GM11168 (cell line): ENCODE measurements around the gene MGAT5.

ENCODE experiments used
- in situ Hi-C: fragments of 300-500 bp; cut with MboI; formaldehyde crosslinking; loops from one replicate; pipeline ENCODE4 v1.12.0; 2022; ENCODE audit warnings: low sequenced_read_pairs; ENCODE audit not compliant: unreplicated experiment

The MGAT5 gene

DNA sequence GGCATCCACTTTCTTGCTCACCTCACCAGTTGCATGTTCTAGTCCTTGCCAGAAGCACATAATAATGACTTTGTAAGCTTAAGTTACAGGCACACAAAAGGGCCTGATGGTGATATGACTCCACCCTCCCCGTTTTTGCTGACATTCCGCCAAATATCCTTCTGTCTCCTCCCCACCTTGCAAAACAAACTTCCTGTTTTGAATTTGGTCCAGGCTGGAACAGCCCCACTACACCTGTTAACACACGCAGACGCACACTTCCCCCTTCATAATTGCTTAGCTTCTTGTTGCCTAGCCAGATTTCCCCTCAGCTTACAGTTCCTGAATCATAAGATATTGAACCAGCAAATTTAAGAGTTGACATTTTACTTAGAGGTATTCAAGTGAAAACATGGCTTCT, at the start of gene MGAT5:
MGAT5 (plus strand) TSS at position 269 of the 400 bp plus-strand sequence. CDS start 332 bp downstream, outside the sequence.
- in situ Hi-C loops = no loop called here

GRCh38 chr2:134205087-134205486, 48.8 kb upstream of the MGAT5 start:
- in situ Hi-C loops = loop anchor here (25.0 kb wide), 1 partner anchor 318 kb away; no protein-coding TSS in a partner anchor

DNA sequence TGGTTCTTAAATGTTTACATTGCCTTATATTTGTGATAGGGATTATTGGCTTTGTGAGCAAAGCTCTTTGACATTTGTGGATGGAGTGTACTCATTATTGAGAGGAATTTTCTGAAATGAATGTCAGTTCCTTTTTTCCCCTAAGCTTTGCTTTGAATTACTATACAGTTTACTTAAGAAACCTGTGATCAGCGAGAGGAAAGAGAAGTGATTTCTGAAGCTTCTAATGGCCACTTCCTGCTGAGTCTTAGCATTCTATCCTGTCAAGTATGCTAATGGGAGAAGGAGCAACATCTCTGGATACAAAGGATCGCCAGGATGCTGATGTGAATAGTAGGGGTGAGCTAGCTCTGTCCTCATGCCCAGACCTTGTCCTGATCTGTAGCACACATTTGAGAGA, 47.8 kb upstream of the MGAT5 start:
- in situ Hi-C loops = loop anchor here (25.0 kb wide), 1 partner anchor 319 kb away; no protein-coding TSS in a partner anchor

DNA sequence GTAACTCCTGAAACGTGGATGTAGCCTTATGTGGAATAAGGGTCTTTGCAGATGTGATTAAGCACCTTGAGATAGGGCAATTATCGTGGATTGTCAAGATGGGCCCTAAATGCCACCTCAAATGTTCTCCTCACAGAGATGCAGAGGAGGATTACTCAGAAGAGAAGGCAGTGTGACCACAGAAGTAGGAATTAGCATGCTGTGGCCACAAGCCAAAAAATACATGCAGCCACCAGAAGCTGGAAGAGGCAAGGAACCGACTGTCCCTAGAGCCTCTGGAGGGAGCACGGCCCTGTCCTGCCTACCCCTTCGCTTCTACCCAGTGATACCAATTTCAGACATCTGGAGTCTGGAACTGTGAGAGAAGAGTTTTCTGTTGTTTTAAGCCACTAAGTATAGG, 47.3 kb upstream of the MGAT5 start:
- in situ Hi-C loops = loop anchor here (25.0 kb wide), 1 partner anchor 319 kb away; no protein-coding TSS in a partner anchor

DNA sequence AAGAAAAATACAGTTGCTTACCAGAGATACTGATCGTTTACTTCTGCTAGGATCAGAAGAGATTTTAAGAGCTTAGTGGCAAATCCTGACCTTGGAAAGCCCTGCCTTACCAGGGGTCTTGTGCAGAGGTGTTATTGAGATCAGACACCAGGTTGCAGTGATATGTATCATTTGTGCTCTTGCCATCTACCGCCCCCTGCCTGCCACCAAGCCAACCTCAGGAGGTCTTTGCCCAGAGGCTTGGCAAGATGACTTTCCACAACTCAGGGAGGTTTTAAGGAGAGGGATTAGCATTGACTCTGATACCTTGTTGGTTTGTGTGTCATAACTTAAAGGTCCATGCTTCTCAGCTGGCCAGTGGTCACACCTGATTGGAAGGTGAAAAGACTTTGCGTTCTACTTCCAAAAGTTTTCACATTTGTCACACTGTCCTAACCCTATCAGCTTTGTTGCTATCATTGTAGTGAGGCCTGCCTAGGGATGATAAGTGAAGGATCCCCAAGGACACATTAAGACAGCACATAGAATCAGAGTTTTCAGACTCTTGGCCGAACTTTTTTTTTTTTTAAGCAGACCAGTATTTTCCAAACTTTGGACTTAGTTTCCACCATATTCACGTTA, 46.2 kb upstream of the MGAT5 start:
- in situ Hi-C loops = loop anchor here (25.0 kb wide), 1 partner anchor 320 kb away; no protein-coding TSS in a partner anchor

GRCh38 chr2:134208825-134209224, 45.0 kb upstream of the MGAT5 start:
- in situ Hi-C loops = loop anchor here (25.0 kb wide), 1 partner anchor 322 kb away; no protein-coding TSS in a partner anchor

GRCh38 chr2:134212746-134213145, 41.1 kb upstream of the MGAT5 start:
- in situ Hi-C loops = loop anchor here (25.0 kb wide), 1 partner anchor 325 kb away; no protein-coding TSS in a partner anchor

DNA sequence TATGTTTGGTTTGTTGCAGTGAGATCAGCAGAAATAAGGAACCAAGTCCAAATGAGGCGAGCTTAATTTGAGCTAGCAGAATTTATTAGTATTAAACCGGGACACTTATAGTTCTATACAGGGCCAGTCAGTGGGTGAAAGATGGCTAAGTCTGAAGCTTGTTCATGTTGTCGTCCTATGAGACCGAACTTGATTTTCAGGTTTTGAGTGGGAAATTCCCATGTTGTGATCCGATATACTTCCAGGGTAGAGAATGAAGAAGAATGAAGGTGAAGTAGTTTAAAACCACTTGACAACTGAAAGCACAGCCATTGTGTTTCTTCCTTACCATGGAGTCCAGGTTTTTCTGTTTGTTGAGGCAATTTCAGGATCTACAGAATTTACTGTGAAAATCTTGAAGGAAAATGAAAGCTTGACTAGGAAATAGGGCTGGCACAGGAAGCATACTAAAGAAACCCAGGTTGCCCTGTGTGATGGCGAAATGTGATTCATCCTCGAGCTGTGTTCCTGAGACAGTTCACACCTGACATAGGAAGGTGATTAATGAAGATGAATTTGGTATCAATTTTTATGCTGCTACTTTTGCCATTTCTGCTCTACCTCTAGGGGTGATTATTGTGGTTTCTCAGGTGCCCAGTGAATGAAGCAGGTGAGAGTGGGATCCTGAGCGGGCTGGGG, 37.6 kb upstream of the MGAT5 start:
- in situ Hi-C loops = loop anchor here (5.0 to 25.0 kb wide), 2 partner anchors 99 to 329 kb away; no protein-coding TSS in a partner anchor

DNA sequence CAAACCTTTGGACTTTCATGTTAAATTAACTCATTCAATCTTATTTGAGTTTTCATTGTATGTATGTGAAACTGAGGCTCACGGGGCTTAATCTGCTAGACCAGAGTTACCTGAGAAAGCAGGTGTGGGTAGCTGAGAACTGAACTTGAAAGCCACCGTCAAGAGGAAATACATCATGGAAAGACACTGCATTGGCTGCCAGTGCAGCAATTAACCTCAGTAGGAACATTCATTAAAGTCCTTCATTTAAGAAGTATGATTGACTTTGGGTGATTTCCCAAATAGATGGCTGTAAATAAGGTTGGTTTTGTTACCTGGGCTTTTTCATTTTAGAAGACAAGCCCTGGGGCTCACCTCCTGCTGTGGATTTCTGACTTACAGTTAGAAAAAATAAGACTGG, 36.5 kb upstream of the MGAT5 start:
- in situ Hi-C loops = loop anchor here (5.0 to 25.0 kb wide), 2 partner anchors 100 to 330 kb away; no protein-coding TSS in a partner anchor

GRCh38 chr2:134217924-134218323, 35.9 kb upstream of the MGAT5 start:
- in situ Hi-C loops = loop anchor here (5.0 to 25.0 kb wide), 2 partner anchors 101 to 331 kb away; no protein-coding TSS in a partner anchor

DNA sequence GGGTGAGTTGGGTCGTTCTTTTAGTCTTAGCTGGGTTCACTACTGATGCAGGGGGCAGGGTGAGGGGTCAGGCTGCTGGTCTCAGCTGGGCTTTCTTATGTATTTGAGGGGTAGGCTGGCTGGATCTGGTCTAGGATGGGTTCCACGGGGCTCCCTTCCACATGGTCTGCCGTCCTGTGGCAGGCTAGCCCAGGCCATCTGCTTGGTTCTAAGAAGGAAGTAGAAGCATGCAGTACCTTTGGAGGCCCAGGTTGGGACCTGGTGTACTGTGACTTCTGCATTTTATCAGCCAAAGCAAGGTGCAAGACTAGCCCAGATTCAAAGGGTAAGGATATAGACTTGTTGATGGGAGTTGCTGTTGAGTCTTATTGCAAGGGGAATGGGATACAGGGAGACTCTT, 35.5 kb upstream of the MGAT5 start:
- in situ Hi-C loops = loop anchor here (5.0 to 25.0 kb wide), 2 partner anchors 101 to 331 kb away; no protein-coding TSS in a partner anchor

DNA sequence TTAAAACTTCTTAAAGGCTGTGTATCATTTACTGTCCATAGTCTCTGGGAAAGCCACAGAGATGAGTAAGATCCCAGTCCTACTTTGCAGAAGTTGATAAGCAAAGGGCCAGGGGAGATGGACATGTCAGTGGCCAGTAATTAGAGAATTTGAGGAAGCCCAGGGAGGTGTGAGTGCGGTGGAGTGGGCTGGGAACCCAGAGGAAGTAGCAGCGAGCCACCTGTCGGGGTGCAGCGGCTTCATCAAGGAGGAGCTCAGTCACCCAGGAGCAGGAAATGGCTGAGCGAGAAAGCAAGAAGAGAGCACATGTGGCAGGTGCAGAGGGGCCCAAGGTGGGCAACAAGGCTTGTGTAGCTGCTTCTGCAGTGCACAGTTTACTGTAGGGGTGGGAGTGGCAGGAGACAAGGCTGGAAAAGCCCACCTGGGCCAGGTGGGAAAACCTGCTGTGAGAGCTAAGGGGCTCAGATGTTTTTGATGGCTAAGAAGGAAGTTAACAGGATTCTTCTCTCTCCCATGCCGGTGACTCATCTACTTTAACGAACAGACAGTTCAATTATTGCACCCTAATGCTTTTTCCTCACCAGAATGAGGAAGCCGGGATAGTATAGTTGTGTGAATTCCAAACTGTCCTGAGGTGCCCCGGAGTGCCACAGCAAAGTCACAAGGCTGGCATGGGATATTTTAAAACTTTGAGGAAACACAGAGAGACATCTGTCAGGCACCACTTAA, 34.8 kb upstream of the MGAT5 start:
- in situ Hi-C loops = loop anchor here (5.0 to 25.0 kb wide), 2 partner anchors 102 to 332 kb away; no protein-coding TSS in a partner anchor

DNA sequence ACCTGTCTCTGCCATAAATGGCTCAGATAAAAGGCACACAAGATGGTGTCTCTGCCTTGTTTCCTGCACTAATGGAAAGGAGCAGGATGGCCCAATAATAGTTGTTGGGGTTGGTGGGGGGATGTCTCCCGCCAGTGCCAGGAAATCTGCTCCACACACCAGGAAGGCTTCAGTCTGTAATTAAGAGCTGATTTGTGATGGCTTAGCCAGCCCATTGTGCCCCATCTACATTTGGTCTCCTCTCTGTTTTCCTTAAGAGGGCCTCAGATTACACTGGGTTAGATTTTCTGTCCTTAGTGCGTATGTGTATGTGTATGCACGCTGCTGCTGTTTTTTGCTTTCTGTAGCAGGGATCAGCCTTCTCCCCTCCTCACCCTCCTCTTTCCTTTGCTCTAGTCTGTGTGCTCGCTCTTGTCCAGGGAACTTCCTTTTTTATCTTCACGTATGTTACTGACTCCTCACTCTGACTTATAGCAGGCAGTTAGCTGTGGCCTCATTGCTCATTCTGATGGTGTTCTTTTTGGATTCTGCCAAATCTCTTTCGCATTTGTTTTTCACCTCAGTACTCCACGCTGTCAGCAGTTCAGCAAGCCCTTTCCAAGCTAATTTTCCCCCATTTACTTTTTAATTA, 33.4 kb upstream of the MGAT5 start:
- in situ Hi-C loops = loop anchor here (25.0 kb wide), 1 partner anchor 333 kb away; no protein-coding TSS in a partner anchor

DNA sequence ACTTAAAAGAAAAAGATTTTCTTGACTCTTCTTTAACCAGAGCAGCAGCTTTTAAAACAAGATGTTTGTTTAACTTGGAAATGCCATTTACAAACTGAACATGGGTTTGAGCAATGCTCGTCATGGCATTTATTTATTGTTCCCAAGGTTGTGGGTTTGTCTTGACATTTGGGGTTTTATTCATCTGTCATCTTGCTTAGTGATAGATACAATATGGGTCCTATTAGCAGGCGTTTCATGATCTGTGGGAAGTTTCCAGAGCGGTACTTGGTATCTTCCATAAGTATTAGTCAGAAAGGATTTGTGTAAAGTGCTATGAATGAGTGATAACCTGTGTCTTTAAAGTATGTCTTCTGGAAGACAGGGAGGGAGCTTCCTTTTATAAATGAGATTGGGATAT, 29.9 kb upstream of the MGAT5 start:
- in situ Hi-C loops = loop anchor here (25.0 kb wide), 1 partner anchor 337 kb away; no protein-coding TSS in a partner anchor

- in situ Hi-C loops = no loop called here
Measured at GRCh38 chr2:134225173-134225572, 28.7 kb upstream of the MGAT5 start.

DNA sequence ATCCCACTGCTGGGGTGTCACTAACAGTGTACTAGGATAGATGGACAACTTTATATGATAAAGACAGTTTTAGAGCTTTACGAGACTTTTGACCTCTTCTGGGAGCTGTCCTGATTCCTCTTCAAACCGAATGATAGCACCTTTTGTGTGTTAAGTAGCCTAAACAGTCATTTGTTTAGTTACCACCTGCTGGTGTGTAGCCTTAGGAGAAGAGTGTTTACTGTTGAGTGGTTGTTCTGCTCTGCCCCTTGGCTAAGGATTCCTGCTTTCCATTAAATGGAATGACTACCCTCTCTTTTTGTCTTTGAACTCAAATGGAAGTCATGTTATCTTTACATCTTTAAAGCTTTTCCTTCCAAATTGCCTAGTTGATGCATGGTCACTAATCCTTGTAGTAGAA, 28.0 kb upstream of the MGAT5 start:
- in situ Hi-C loops = no loop called here

DNA sequence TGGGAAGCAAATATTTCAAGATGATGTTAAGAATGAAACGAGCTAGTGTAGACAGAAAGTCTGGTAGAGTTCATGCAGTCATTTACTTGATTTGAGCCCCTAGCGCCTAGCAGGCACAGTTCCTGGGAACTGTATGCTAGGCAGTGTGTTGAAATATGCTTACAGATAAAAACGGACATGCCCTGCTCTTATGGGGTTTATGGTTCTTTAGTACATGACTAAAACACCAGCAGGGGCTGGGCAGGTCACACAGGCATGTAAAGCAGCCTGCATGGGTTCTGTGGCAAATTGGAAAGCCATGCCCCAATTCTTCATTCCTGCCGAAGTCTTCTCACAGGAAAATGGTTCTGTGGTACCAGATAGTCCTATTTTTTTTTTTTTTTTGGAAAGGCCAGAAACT, 27.3 kb upstream of the MGAT5 start:
- in situ Hi-C loops = no loop called here

GRCh38 chr2:134227666-134228065, 26.2 kb upstream of the MGAT5 start:
- in situ Hi-C loops = no loop called here

DNA sequence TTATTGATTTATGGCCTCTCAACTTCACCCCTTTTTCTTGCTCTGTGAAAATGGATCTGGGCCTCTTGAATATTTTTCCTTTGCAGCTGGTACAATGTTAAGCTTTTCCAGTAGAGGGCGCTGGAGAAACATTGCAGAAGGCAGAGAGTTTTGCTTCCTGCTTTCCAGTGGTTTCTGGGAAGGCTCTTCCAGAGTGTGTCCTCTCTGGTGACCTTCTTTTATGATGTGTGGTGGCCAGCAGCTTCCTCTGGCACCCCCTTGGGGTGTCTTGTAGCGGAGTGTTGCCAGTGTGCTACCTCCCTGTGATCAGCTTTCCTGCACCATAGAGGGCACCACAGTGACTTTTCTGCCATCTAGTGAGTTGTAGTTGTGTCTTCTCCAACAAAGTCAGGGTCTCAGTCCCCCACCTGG, 25.4 kb upstream of the MGAT5 start:
- in situ Hi-C loops = no loop called here

DNA sequence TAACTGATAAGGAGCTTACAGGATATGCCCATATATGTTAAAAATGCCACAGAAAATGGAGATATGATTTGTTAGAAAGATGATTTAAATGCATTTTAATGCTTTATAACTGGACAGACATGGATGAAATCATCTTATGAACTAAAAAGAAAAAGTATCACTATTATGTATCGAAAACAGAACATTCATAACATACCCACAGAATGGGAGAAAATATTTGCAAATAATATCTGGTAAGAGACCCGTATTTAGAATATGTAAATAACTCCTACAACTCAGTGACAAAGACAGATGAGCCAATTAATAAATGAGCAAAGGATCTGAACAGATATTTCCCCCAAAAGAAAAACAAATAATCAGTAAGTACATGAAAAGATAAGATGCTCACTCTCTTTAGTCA, 24.3 kb upstream of the MGAT5 start:
- in situ Hi-C loops = no loop called here
